ENCODE results near the gene CCDC18. TPM values are rescaled to one million over a fixed set of nuclear protein-coding genes. Genes with fewer than 3 reads are reported as not detected.
"Not testable (repeated sequence)": the region's sequence is repeated elsewhere in the genome, so short reads cannot be mapped to it uniquely, and the experiment has no call there.

The CCDC18 gene
- total RNA-seq, 2 experiments from 2014 or later, result 46.5 to 59.0 TPM

GRCh38 chr1:93257889-93258288, 77.4 kb downstream of the CCDC18 start:
- Histone ChIP-seq H3K9me3 (ENCODE audit: low read length) (peaks cover 13% of the 10 kb centered on the region), H3K27ac (ENCODE audit: low read depth, low read length, poor library complexity, severe bottlenecking) (no peak overlapping the region), H3K4me2 (ENCODE audit: low read length) (no peak overlapping the region), H4K20me1 (ENCODE audit: insufficient read depth, low read length) (no peaks in the 10 kb centered on the region), H3K36me3 (ENCODE audit: insufficient read depth, low read length) (peaks cover 92% of the 10 kb centered on the region), H2AFZ (ENCODE audit: low read length) (no peak overlapping the region), H3K79me2 (ENCODE audit: insufficient read depth, low read depth, low read length) (no peaks in the 10 kb centered on the region), H3K4me1 (ENCODE audit: insufficient read depth, low read length, poor library complexity, severe bottlenecking) (no peaks in the 10 kb centered on the region), H3K4me3 (ENCODE audit: low read depth, low read length, poor library complexity, severe bottlenecking) (no peak overlapping the region), H3K9me2 (ENCODE audit: insufficient read depth, low read length) (no peaks in the 10 kb centered on the region)
- ChIA-PET CTCF (ENCODE audit: unreplicated experiment) (interaction anchor here (1.7 kb wide), 1 partner anchor 88 kb away, joined by 3 read pairs; the partner anchor contains the start of gene DR1), POLR2A (interaction anchor here (0.5 to 2.6 kb wide), 5 partner anchors 11 to 652 kb away, joined by 3 to 9 read pairs (median 4); no protein-coding TSS in a partner anchor)
- TF ChIP-seq EZH2phosphoT487 (IDR thresholded peaks at IDR 0.05; ENCODE audit: borderline replicate concordance, low read depth, low read length), result no peak
- TF ChIP-seq CTCF (conservative IDR thresholded peaks at IDR 0.05; ENCODE audit: low read length), result no peak
- DNase-seq (ENCODE audit: low spot score), result no peak
- BruUV-seq (replicated peaks), result no TSS peak
- intact Hi-C loops (cut with micrococcal nuclease; ENCODE audit: unreplicated experiment), result loop anchor here (5.0 kb wide), 1 partner anchor 36 kb away; no protein-coding TSS in a partner anchor

- H3K9me2 ChIP-seq (ENCODE audit: insufficient read depth, low read length); DNase-seq (ENCODE audit: low spot score); H3K27ac ChIP-seq (ENCODE audit: low read depth, low read length, poor library complexity, severe bottlenecking); H4K20me1 ChIP-seq (ENCODE audit: insufficient read depth, low read length); BruUV-seq (replicated peaks); H3K4me2 ChIP-seq (ENCODE audit: low read length); H2AFZ ChIP-seq (ENCODE audit: low read length); H3K79me2 ChIP-seq (ENCODE audit: insufficient read depth, low read depth, low read length); H3K4me1 ChIP-seq (ENCODE audit: insufficient read depth, low read length, poor library complexity, severe bottlenecking); intact Hi-C loops (cut with micrococcal nuclease; ENCODE audit: unreplicated experiment); CTCF ChIA-PET (ENCODE audit: unreplicated experiment); H3K4me3 ChIP-seq (ENCODE audit: low read depth, low read length, poor library complexity, severe bottlenecking): not testable (repeated sequence)
- POLR2A ChIA-PET, result interaction anchor here (2.6 kb wide), 1 partner anchor 22 kb away, joined by 9 read pairs; no protein-coding TSS in a partner anchor
- Histone ChIP-seq H3K9me3 (ENCODE audit: low read length) (peaks cover 34% of the 10 kb centered on the region), H3K36me3 (ENCODE audit: insufficient read depth, low read length) (peaks cover 96% of the 10 kb centered on the region)
Measured at GRCh38 chr1:93260726-93261125, 80.2 kb downstream of the CCDC18 start.

GRCh38 chr1:93262645-93263044, 82.1 kb downstream of the CCDC18 start:
- peak; percentile 33 for DNase-seq (ENCODE audit: low spot score)
- intact Hi-C loops (cut with micrococcal nuclease; ENCODE audit: unreplicated experiment), result no loop called here
- H3K9me3 ChIP-seq (ENCODE audit: low read length), result peaks cover 34% of the 10 kb centered on the region
- no peaks in the 10 kb centered on the region for H3K4me1 ChIP-seq (ENCODE audit: insufficient read depth, low read length, poor library complexity, severe bottlenecking)
- H3K9me2 ChIP-seq (ENCODE audit: insufficient read depth, low read length), result no peaks in the 10 kb centered on the region
- no peak overlapping the region for H3K4me2 ChIP-seq (ENCODE audit: low read length)
- H3K27ac ChIP-seq (ENCODE audit: low read depth, low read length, poor library complexity, severe bottlenecking), result no peak overlapping the region
- no peak overlapping the region for H2AFZ ChIP-seq (ENCODE audit: low read length)
- no TSS peak for BruUV-seq (replicated peaks)
- ChIA-PET CTCF (ENCODE audit: unreplicated experiment) (no interaction called here), POLR2A (no interaction called here)
- no peaks in the 10 kb centered on the region for H3K79me2 ChIP-seq (ENCODE audit: insufficient read depth, low read depth, low read length)
- H3K36me3 ChIP-seq (ENCODE audit: insufficient read depth, low read length), result peaks cover 81% of the 10 kb centered on the region
- H4K20me1 ChIP-seq (ENCODE audit: insufficient read depth, low read length), result no peaks in the 10 kb centered on the region
- H3K4me3 ChIP-seq (ENCODE audit: low read depth, low read length, poor library complexity, severe bottlenecking), result no peak overlapping the region
- TF ChIP-seq EZH2phosphoT487 (IDR thresholded peaks at IDR 0.05; ENCODE audit: borderline replicate concordance, low read depth, low read length) (no peak), CTCF (conservative IDR thresholded peaks at IDR 0.05; ENCODE audit: low read length) (no peak)

GRCh38 chr1:93268888-93269287, 88.4 kb downstream of the CCDC18 start:
- H3K4me3 ChIP-seq (ENCODE audit: low read depth, low read length, poor library complexity, severe bottlenecking); H3K4me2 ChIP-seq (ENCODE audit: low read length); H3K27ac ChIP-seq (ENCODE audit: low read depth, low read length, poor library complexity, severe bottlenecking); H3K4me1 ChIP-seq (ENCODE audit: insufficient read depth, low read length, poor library complexity, severe bottlenecking); intact Hi-C loops (cut with micrococcal nuclease; ENCODE audit: unreplicated experiment); H3K79me2 ChIP-seq (ENCODE audit: insufficient read depth, low read depth, low read length); CTCF ChIA-PET (ENCODE audit: unreplicated experiment); BruUV-seq (replicated peaks); H2AFZ ChIP-seq (ENCODE audit: low read length); DNase-seq (ENCODE audit: low spot score); H3K9me2 ChIP-seq (ENCODE audit: insufficient read depth, low read length); H4K20me1 ChIP-seq (ENCODE audit: insufficient read depth, low read length): not testable (repeated sequence)
- POLR2A ChIA-PET, result interaction anchor here (1.2 kb wide), 1 partner anchor 10 kb away, joined by 7 read pairs; no protein-coding TSS in a partner anchor
- H3K36me3 ChIP-seq (ENCODE audit: insufficient read depth, low read length), result peaks cover 27% of the 10 kb centered on the region
- H3K9me3 ChIP-seq (ENCODE audit: low read length), result peaks cover 11% of the 10 kb centered on the region

GRCh38 chr1:93275262-93275633, 94.7 kb downstream of the CCDC18 start:
- H3K4me1 ChIP-seq (ENCODE audit: insufficient read depth, low read length, poor library complexity, severe bottlenecking); H2AFZ ChIP-seq (ENCODE audit: low read length); DNase-seq (ENCODE audit: low spot score); H3K27ac ChIP-seq (ENCODE audit: low read depth, low read length, poor library complexity, severe bottlenecking); POLR2A ChIA-PET; BruUV-seq (replicated peaks); H3K4me3 ChIP-seq (ENCODE audit: low read depth, low read length, poor library complexity, severe bottlenecking); H3K79me2 ChIP-seq (ENCODE audit: insufficient read depth, low read depth, low read length); H3K4me2 ChIP-seq (ENCODE audit: low read length); H3K9me2 ChIP-seq (ENCODE audit: insufficient read depth, low read length); H4K20me1 ChIP-seq (ENCODE audit: insufficient read depth, low read length); intact Hi-C loops (cut with micrococcal nuclease; ENCODE audit: unreplicated experiment); H3K9me3 ChIP-seq (ENCODE audit: low read length); CTCF ChIA-PET (ENCODE audit: unreplicated experiment): not testable (repeated sequence)
- peaks cover 12% of the 10 kb centered on the region; the same call in 1 of the 2 replicates for H3K36me3 ChIP-seq (ENCODE audit: insufficient read depth, low read length)

Data from OCI-LY7 (cell line).